ENCODE results near the gene C12orf42.
"Not testable (repeated sequence)": the region's sequence is repeated elsewhere in the genome, so short reads cannot be mapped to it uniquely, and the experiment has no call there.

C12orf42 gene

GRCh38 chr12:103494734-103495468 lies 867 bp downstream of the C12orf42 start:
- DNase-seq: peak in 1 of 2 experiments; percentile 27

DNA sequence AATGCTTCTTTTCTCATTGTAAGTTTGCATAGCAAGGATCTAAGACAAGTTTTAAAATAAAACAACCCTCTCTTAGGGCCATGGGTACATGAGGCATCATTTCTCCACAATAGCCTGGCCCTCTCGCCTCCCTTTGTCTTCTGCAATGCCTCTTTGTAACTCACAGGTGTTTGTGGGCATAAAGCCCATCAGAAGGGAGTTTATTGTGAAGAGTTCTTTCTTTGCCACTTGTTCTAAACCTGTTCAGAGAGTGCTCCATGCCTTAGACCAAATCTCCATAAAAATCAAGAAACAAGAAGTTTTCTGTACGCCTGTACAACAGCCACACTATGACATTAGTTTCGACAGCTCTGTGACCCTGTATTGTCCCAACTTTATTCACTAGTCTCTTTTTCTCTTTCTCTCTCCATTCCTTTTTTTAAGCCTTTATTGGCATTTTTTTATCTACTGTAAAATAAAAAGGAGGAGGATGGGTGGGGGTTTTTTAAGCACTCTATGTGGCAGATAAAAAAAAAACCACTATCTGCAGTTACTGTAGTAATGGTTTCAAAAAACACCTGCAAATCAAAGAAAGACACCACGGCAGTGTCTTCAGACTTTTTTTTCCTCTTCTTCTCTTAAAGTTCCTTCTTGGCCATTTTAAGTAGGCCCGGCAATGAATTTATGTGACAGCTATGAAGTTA lies 1.6 kb downstream of the C12orf42 start:
- no peak for DNase-seq

- no peak for DNase-seq
Observed at GRCh38 chr12:103493199-103493598, 2.6 kb downstream of the C12orf42 start.

DNA sequence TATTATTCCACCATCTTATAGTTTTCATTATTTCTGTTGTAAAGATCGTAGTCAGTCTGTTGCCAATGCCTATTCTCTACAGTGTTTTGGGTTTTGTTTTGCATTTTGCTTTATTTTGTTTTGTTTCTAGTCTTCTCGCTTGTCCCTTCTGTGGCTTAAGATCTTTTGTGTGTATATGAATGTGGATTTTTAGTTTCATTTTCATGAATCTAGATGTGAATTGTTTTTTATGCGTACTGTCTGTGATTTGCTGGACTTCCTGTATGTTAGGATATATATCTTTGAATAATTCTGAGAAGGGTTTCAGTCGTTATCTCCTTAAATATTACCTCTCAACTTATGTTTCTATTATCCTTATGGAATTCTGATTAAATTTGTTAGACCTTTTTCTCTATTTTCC lies 13.4 kb downstream of the C12orf42 start:
- DNase-seq: no peak

DNA sequence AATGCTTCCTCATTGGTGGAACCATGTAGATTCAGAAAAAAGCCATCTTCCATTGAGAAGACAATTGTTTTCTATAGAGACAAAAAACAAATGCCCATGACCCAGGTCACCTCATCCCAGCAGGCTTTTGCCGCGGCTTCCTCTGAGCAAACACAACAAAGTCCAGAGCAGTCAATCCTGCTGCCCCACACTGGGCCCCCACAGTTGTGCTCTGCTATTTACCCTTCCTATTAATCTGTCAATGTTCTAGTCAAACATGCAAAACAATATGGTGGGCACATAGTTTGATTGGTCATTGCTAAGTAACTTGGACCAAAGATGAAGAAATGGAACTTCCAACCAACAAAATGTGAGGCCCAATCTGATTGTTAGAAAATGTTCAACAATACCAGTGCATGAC lies 20.7 kb downstream of the C12orf42 start:
- no peak for DNase-seq

- DNase-seq: no peak
Observed at GRCh38 chr12:103470664-103471063, 25.1 kb downstream of the C12orf42 start.

- no peak for DNase-seq
Observed at GRCh38 chr12:103469719-103470118, 26.0 kb downstream of the C12orf42 start.

DNA sequence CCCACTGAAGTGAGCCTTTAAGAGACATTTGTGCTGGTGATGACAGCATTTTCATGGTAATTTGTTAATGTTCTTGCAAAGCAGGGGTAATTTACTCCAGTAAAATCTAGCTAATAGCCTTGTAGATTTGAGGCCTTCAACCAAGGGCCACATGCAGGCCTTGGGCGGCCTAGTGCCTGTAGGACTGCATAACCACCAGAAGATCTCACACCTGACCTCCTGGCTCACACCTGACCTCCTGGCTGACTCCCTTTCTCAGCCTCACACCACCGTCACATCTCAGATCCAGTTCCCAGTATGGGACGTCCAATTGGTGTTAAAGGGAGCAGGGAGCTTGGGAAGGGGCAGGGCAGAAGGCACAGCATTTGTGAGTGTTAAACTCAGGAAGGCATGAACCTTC lies 26.9 kb downstream of the C12orf42 start:
- DNase-seq: no peak

DNA sequence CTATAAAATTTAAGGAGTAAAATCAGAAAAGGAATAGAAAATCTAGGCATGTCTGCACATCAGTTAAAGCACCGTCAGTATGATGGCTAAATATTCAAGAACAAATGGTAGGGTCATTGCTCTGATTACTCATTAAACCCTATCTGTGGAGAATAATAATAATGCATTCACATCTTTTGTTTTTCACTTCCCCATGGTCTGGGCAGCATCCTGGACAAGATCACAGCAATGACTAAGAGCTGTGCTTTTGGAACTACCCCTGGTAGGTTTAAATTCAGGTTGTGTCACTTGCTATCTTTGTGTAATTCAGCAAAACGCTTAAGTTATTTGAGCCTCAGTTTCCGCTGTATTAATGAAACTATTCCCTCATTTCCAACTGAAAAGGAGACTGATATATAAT lies 33.1 kb downstream of the C12orf42 start:
- DNase-seq: no peak

DNA sequence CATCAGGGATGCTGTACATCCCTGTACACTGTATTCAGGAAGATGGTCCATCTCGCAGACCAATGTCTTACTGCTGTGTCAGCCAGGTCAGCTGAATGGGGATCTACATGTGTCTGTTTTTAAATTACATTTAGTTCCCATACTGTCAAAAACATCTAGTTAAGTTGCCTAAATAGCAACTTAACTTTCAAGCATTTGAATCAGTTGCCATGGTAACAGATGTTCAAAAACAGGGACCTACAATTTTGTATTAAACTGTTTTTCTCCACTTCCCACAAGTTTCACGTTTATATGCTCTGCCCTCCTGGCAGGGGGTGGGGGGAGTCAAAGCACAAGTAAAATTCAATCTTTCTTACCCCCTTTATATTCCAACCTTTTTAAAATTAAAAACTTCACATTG lies 38.3 kb downstream of the C12orf42 start:
- DNase-seq: no peak

GRCh38 chr12:103456006-103456405 lies 39.8 kb downstream of the C12orf42 start:
- no peak for DNase-seq

DNA sequence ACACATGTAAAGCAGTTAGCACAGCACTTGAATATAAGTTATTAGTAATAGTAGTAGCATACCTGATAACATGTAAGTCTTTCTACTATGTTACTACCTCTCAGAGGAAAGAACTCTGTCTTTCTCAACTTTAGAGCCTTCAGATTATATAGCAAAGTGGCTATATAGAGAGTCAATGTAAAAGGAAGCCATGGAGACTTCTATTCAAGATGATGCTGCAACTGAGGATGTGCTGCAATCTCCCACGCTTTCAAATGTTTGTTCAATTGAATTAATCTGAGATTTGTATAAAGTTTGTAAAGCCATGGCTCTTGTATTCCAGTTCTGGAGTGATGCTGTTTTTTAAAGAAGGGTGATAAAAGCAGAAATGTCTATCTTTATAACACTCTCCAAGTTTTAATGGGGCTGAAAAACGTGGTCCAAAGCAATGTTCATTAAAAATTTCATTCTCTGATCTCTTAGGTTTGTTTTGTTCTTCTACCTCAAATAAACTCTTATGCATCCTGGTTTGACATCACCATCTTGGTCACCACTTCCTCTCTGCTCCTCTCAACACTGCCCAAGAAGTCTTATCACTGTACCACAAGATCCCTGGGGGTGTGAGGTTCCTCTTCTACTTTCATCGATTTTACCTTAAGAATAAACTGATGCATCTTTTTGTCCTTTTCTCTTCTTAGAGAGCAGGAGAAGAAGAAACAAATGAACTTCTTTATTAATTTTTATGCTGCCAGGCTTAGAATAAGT lies 40.6 kb downstream of the C12orf42 start:
- no peak for DNase-seq

DNA sequence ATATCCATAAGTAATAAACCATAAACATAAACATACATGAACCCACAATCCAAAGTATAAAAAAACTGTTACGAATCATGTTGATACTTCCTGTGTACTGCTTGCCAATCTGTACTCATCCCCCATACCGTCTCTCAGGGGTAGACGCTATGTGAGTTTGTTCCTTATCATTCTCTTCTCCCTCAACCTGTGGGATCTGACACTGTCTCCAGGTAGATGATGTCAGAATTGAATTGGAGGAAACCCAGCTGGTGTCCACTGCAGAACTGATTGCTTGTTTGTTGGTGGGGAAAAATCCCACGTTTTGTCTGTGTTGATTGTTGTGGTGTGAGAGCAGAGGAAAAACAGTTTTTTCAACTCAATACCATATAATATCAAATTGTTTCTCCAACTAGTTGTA lies 50.8 kb downstream of the C12orf42 start:
- DNase-seq: no peak

- DNase-seq: no peak
Observed at GRCh38 chr12:103442822-103443221, 52.9 kb downstream of the C12orf42 start.

DNA sequence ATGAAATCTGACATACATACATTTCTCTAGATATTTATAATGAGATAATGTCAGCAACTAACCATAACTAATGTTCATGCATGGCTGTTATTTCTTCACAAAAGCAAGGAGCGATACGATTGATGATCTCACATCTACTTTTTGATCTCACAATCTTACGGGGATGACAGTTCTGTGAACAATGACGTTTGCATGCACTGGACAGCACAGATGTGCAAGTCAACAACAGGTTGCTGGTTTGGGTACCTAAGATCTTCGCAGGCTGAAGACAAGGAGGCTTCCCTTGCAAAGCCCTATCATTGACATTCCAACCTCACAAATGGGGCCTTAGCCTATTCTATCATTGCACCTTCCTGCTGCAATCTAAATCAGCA lies 53.6 kb downstream of the C12orf42 start:
- DNase-seq: no peak

DNA sequence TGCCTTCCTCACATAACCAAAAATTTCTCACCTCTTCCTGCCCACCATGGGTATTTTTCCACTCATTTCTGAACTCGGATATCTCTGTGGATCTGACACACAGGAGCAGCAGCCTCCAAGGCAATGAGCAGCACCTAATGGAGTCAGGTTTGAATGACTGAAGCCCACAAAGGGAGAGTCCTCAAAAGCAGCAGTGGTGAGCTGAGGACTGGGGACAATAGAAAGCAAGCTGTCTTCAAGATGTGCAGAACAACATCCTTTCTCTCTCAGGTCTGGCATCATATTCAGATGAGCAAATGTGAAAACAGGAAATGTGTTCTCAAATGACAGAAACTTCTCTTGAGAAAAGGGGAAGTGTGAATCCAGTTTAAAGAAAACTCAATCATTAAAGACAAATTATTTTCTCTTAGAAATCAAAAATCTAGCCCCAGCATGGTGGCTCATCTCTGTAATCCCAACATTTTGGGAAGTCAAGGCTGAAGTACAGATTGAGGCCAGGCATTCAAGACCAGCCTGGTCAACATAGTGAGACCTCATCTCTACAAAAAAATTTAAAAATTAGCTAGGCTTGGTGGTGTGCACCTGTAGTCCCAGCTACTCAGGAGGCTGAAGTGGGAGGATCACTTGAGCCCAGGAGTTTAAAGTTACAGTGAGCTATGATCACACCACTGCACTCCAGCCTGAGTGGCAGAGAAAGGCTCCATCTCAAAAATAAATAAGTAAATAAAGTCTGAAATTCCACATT lies 54.2 kb downstream of the C12orf42 start:
- no peak for DNase-seq

DNA sequence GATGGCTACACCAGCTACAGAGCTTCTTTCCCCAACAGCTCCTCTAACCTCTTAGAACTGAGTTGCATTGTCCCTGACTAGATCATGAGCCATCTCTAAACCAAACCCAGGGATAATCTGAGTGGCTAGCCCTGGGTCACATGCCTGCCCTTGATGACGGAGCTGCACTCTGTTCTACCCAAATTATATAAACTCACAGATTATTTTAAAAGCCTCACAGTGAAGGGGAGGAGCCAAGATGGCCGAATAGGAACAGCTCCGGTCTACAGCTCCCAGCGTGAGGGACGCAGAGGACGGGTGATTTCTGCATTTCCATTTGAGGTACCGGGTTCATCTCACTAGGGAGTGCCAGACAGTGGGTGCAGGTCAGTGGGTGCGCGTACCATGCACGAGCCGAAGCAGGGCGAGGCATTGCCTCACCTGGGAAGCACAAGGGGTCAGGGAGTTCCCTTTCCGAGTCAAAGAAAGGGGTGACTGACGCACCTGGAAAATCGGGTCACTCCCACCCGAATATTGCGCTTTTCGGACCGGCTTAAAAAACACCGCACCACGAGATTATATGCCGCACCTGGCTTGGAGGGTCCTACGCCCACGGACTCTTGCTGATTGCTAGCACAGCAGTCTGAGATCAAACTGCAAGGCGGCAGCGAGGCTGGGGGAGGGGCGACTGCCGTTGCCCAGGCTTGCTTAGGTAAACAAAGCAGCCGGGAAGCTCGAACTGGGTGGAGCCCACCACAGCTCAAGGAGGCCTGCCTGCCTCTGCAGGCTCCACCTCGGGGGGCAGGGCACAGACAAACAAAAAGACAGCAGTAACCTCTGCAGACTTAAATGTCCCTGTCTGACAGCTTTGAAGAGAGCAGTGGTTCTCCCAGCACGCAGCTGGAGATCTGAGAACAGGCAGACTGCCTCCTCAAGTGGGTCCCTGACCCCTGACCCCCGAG lies 61.3 kb downstream of the C12orf42 start:
- DNase-seq: not testable (repeated sequence)

DNA sequence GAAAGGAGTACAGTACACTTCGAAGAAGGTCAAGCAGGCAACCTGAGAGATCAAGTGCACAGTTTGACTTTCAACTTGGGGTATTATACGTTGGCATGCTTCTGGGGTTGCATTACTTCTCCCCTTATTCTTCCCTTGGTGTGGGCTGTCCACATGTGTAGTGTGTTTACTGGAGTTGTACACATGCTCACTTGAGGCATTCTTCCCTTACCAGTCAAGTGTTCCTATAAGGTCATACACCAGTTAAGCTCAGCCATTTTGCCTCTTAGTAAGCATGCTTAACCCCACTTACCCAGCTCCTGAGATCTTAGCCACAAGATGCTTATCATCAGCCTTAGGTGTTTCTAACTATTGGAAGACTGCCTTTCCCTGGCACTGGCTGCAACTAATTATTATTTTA lies 63.8 kb downstream of the C12orf42 start:
- no peak for DNase-seq

GRCh38 chr12:103431387-103431786 lies 64.4 kb downstream of the C12orf42 start:
- no peak for DNase-seq

DNA sequence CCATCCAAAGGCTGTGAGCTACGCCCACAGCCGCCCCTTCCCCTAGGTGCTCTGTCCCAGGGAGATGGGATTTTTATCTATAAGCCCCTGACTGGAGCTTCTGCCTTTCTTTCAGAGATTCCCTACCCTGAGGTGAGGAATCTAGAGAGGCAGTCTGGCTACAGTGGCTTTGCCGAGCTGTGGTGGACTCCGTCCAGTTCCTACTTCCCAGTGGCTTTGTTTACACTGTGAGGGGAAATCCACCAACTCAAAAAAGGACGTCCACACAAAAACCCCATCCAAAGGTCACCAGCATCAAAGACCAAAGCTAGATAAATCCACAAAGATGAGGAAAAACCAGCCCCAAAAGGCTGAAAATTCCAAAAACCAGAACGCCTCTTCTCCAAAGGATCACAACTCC lies 70.1 kb downstream of the C12orf42 start:
- not testable (repeated sequence) for DNase-seq

DNA sequence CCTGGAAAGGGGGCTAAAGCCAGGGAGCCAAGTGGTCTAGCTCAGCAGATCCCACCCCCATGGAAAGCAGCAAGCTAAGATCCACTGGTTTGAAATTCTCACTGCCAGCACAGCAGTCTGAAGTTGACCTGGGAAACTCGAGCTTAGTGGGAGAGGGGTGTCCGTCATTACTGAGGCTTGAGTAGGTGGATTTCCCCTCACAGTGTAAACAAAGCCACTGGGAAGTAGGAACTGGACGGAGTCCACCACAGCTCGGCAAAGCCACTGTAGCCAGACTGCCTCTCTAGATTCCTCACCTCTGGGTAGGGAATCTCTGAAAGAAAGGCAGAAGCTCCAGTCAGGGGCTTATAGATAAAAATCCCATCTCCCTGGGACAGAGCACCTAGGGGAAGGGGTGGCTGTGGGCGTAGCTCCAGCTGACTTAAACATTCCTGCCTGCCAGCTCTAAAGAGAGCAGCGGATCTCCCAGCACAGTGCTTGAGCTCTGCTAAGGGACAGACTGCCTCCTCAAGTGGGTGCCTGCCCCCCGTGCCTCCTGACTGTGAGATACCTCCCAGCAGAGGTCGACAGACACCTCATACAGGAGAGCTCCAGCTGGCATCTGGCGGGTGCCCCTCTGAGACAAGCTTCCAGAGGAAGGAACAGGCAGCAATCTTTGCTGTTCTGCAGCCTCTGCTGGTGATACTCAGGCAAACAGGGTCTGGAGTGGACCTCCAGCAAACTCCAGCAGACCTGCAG lies 70.8 kb downstream of the C12orf42 start:
- DNase-seq: not testable (repeated sequence)
